Embryonic facial prominence (tissue), 1 donor: ENCODE data around the gene ARHGEF10L.

Experiments used
- DNase-seq: peaks from one replicate; pipeline ENCODE4 v3.0.0-alpha.2; 2016; ENCODE audit errors: extremely low spot score

Gene ARHGEF10L

GRCh38 chr1:17567582-17567981, 28.1 kb downstream of the ARHGEF10L start:
- no peak for DNase-seq

- no peak for DNase-seq
These were observed 28.8 kb downstream of the ARHGEF10L start for GRCh38 chr1:17568014-17568900.

- no peak for DNase-seq
These were observed 30.0 kb downstream of the ARHGEF10L start for GRCh38 chr1:17569200-17570139.

GRCh38 chr1:17570228-17570627, 30.7 kb downstream of the ARHGEF10L start:
- DNase-seq, result no peak

GRCh38 chr1:17572264-17572985, 32.9 kb downstream of the ARHGEF10L start:
- no peak for DNase-seq

- no peak for DNase-seq
These were observed 34.1 kb downstream of the ARHGEF10L start for GRCh38 chr1:17573518-17574041.

GRCh38 chr1:17574516-17574915, 35.0 kb downstream of the ARHGEF10L start:
- no peak for DNase-seq

- no peak for DNase-seq
These were observed 36.5 kb downstream of the ARHGEF10L start for GRCh38 chr1:17575797-17576518.

GRCh38 chr1:17576519-17576853, 37.0 kb downstream of the ARHGEF10L start:
- no peak for DNase-seq

- DNase-seq, result no peak
These were observed 38.4 kb downstream of the ARHGEF10L start for GRCh38 chr1:17577907-17578297.

- no peak for DNase-seq
These were observed 40.7 kb downstream of the ARHGEF10L start for GRCh38 chr1:17579951-17580939.

GRCh38 chr1:17581389-17582123, 42.1 kb downstream of the ARHGEF10L start:
- no peak for DNase-seq

GRCh38 chr1:17582124-17582774, 42.8 kb downstream of the ARHGEF10L start:
- no peak for DNase-seq

GRCh38 chr1:17584539-17584938, 45.0 kb downstream of the ARHGEF10L start:
- no peak for DNase-seq

- no peak for DNase-seq
These were observed 45.9 kb downstream of the ARHGEF10L start for GRCh38 chr1:17585266-17585987.

GRCh38 chr1:17586172-17586964, 46.9 kb downstream of the ARHGEF10L start:
- no peak for DNase-seq

- DNase-seq, result peak; percentile 50
These were observed 48.2 kb downstream of the ARHGEF10L start for GRCh38 chr1:17587693-17588047.
